HepG2 (cell line): ENCODE measurements around the gene SCN4B. TPM values are rescaled to one million over a fixed set of nuclear protein-coding genes. Genes with fewer than 3 reads are reported as not detected.
A peak's percentile ranks its signal among the peaks of the same experiment; 100 is the strongest.

Experiments used
- BATF2 ChIP-seq: sonication (generic); formaldehyde crosslinking; IDR thresholded peaks from 2 replicates; pipeline ENCODE4 v1.8.0; 2022; ENCODE audit warnings: mild to moderate bottlenecking, missing genetic modification reagents, moderate library complexity
- DDIT3 ChIP-seq: sonication (generic); formaldehyde crosslinking; IDR thresholded peaks from 2 replicates; pipeline ENCODE4 v1.4.0; 2020; ENCODE audit warnings: mild to moderate bottlenecking, missing genetic modification reagents
- FOXO4 ChIP-seq: sonication (generic); formaldehyde crosslinking; conservative IDR thresholded peaks from 2 replicates; pipeline ENCODE4 v1.8.1; 2023; ENCODE audit warnings: missing genetic modification reagents
- NFAT5 ChIP-seq: sonication (generic); formaldehyde crosslinking; IDR thresholded peaks from 2 replicates; pipeline ENCODE4 v1.4.0; 2020; ENCODE audit warnings: missing genetic modification reagents
- POLR2AphosphoS2 ChIP-seq: IDR thresholded peaks from 2 replicates; pipeline ENCODE4 v1.6.1; 2011; ENCODE audit warnings: low read depth, low read length, improper control_type of control experiment
- REL ChIP-seq: sonication (generic); formaldehyde crosslinking; conservative IDR thresholded peaks from 2 replicates; pipeline ENCODE4 v1.8.0; 2022; ENCODE audit warnings: mild to moderate bottlenecking, missing genetic modification reagents, moderate library complexity
- RNF219 ChIP-seq: sonication (generic); formaldehyde crosslinking; IDR thresholded peaks from 2 replicates; pipeline ENCODE4 v1.5.0; 2020; ENCODE audit warnings: mild to moderate bottlenecking, missing genetic modification reagents
- ZFAT ChIP-seq: sonication (generic); formaldehyde crosslinking; conservative IDR thresholded peaks from 2 replicates; pipeline ENCODE4 v1.8.1; 2023; ENCODE audit warnings: missing genetic modification reagents, inconsistent platforms
- ZIK1 ChIP-seq: sonication (generic); formaldehyde crosslinking; IDR thresholded peaks from 2 replicates; pipeline ENCODE4 v1.5.0; 2020; ENCODE audit warnings: mild to moderate bottlenecking, low read depth, missing genetic modification reagents, borderline replicate concordance
- ZMYM2 ChIP-seq: sonication (generic); formaldehyde crosslinking; IDR thresholded peaks from 2 replicates; pipeline ENCODE4 v1.8.0; 2022; ENCODE audit warnings: mild to moderate bottlenecking, missing genetic modification reagents
- ZNF121 ChIP-seq: sonication (generic); formaldehyde crosslinking; IDR thresholded peaks from 2 replicates; pipeline ENCODE4 v1.5.0; 2020; ENCODE audit warnings: mild to moderate bottlenecking, missing genetic modification reagents
- ZNF136 ChIP-seq: sonication (generic); formaldehyde crosslinking; IDR thresholded peaks from 2 replicates; pipeline ENCODE4 v1.8.1; 2022; ENCODE audit warnings: low read depth, mild to moderate bottlenecking, moderate library complexity, missing genetic modification reagents
- ZNF556 ChIP-seq: sonication (generic); formaldehyde crosslinking; IDR thresholded peaks from 2 replicates; pipeline ENCODE4 v1.4.0; 2020; ENCODE audit warnings: mild to moderate bottlenecking, missing genetic modification reagents, borderline replicate concordance
- ZNF557 ChIP-seq: sonication (generic); formaldehyde crosslinking; IDR thresholded peaks from 2 replicates; pipeline ENCODE4 v1.4.0; 2020; ENCODE audit warnings: missing genetic modification reagents
- ZNF574 ChIP-seq: sonication (generic); formaldehyde crosslinking; IDR thresholded peaks from 2 replicates; pipeline ENCODE4 v1.4.0; 2020; ENCODE audit warnings: missing genetic modification reagents
- ZNF619 ChIP-seq: sonication (generic); formaldehyde crosslinking; IDR thresholded peaks from 2 replicates; pipeline ENCODE4 v1.4.0; 2020; ENCODE audit warnings: mild to moderate bottlenecking, missing genetic modification reagents
- ZNF781 ChIP-seq: sonication (generic); formaldehyde crosslinking; IDR thresholded peaks from 2 replicates; pipeline ENCODE4 v1.5.1; 2020; ENCODE audit warnings: borderline replicate concordance, mild to moderate bottlenecking, missing genetic modification reagents; ENCODE audit errors: not compliant biosample characterization
- polyA plus RNA-seq, 8 experiments: library from polyadenylated mRNA; depleted of rRNA in 3 of 8; stranded (reverse) in 7 of 8; unstranded in 1 of 8; fragments of >200 nt; fragmentation: Illumina TruSeq in 4 of 8; extraction: Trizol in 4 of 8; gene quantifications; 2 replicates each; pipeline versions ENCODE4 v1.2.1 to v1.2.3, GENCODE V29; 2011 to 2016; ENCODE audit warnings: low read depth in 4 of 8, missing spikeins in 1 of 8, mixed read lengths in 1 of 8; ENCODE audit not compliant: insufficient read depth in 1 of 8
- total RNA-seq, 5 experiments: library from RNA; depleted of rRNA; stranded (reverse); fragments of >200 nt; fragmentation: Illumina TruSeq; extraction: Trizol; gene quantifications; 2 replicates each; pipeline ENCODE4 v1.2.3, GENCODE V29; 2016; ENCODE audit warnings: low read depth in 1 of 5

The SCN4B gene
- total and polyA plus RNA-seq, 2 of the 13 experiments (the other 11 are each of a cell fraction or from before 2014, with no cell fraction given), result 0.04 to 0.29 TPM

- TF ChIP-seq ZNF619 (CRISPR knock-in tag) (no peak), ZIK1 (no peak), FOXO4 (CRISPR knock-in tag) (no peak), ZFAT (CRISPR knock-in tag) (no peak), BATF2 (CRISPR knock-in tag) (no peak), RNF219 (CRISPR knock-in tag) (no peak), ZMYM2 (CRISPR knock-in tag) (no peak), NFAT5 (CRISPR knock-in tag) (no peak), ZNF121 (CRISPR knock-in tag) (peak; percentile 78), ZNF574 (CRISPR knock-in tag) (0 out of 2 replicates have a peak, but pooled peaks have one; percentile 18), DDIT3 (CRISPR knock-in tag) (no peak), ZNF556 (CRISPR knock-in tag) (0 out of 2 replicates have a peak, but pooled peaks have one; percentile 32), POLR2AphosphoS2 (no peak), ZNF136 (CRISPR knock-in tag) (no peak), ZNF557 (no peak), ZNF781 (CRISPR knock-in tag) (no peak), REL (CRISPR knock-in tag) (no peak)
Observed at GRCh38 chr11:118180300-118180703, 27.7 kb upstream of the SCN4B start (continued).
